Measurements from ENCODE around the gene STUB1.

STUB1 gene

GRCh38 chr16:724188-725040, 44.2 kb downstream of the STUB1 start:
- no peak for DNase-seq (ENCODE audit: low read depth in 3 of 3)

- DNase-seq (ENCODE audit: low read depth in 3 of 3): no peak
These were observed 44.8 kb downstream of the STUB1 start for GRCh38 chr16:725041-725376.

GRCh38 chr16:725463-726187, 45.4 kb downstream of the STUB1 start:
- no peak for DNase-seq (ENCODE audit: low read depth in 3 of 3)

GRCh38 chr16:726188-726437, 45.9 kb downstream of the STUB1 start:
- DNase-seq (ENCODE audit: low read depth in 3 of 3): no peak

GRCh38 chr16:726438-727290, 46.5 kb downstream of the STUB1 start, which contains the start of the genes CCDC78 and HAGHL:
Gene CCDC78, minus strand, starts transcription at chr16:726443. Its CDS starts 76 bp downstream, at chr16:726367.
Gene HAGHL, plus strand, starts transcription at chr16:727106. Its CDS starts 404 bp downstream, at chr16:727510.
- peak in 1 of 3 experiments; percentile 42 for DNase-seq (ENCODE audit: low read depth in 3 of 3)

GRCh38 chr16:727291-727977, 47.2 kb downstream of the STUB1 start:
- no peak for DNase-seq (ENCODE audit: low read depth in 3 of 3)

- peak in 1 of 3 experiments; percentile 44 for DNase-seq (ENCODE audit: low read depth in 3 of 3)
These were observed 48.1 kb downstream of the STUB1 start for GRCh38 chr16:728131-728889.

- DNase-seq (ENCODE audit: low read depth in 3 of 3): no peak
These were observed 48.9 kb downstream of the STUB1 start for GRCh38 chr16:728890-729744.

GRCh38 chr16:729768-730665, 49.8 kb downstream of the STUB1 start:
- no peak for DNase-seq (ENCODE audit: low read depth in 3 of 3)

GRCh38 chr16:730666-731509, 50.7 kb downstream of the STUB1 start:
- DNase-seq (ENCODE audit: low read depth in 3 of 3): no peak

- no peak for DNase-seq (ENCODE audit: low read depth in 3 of 3)
These were observed 52.1 kb downstream of the STUB1 start for GRCh38 chr16:732332-732731.

Data from stimulated activated CD4-positive, alpha-beta T cell treated with anti-CD3 and anti-CD28 coated beads, TNF-alpha, amount 100 ng/mL, for 4 hours (primary cell).